ENCODE results near the gene FHIP2A.
"Not testable (repeated sequence)": the region's sequence is repeated elsewhere in the genome, so short reads cannot be mapped to it uniquely, and the experiment has no call there.

FHIP2A gene, protein sequence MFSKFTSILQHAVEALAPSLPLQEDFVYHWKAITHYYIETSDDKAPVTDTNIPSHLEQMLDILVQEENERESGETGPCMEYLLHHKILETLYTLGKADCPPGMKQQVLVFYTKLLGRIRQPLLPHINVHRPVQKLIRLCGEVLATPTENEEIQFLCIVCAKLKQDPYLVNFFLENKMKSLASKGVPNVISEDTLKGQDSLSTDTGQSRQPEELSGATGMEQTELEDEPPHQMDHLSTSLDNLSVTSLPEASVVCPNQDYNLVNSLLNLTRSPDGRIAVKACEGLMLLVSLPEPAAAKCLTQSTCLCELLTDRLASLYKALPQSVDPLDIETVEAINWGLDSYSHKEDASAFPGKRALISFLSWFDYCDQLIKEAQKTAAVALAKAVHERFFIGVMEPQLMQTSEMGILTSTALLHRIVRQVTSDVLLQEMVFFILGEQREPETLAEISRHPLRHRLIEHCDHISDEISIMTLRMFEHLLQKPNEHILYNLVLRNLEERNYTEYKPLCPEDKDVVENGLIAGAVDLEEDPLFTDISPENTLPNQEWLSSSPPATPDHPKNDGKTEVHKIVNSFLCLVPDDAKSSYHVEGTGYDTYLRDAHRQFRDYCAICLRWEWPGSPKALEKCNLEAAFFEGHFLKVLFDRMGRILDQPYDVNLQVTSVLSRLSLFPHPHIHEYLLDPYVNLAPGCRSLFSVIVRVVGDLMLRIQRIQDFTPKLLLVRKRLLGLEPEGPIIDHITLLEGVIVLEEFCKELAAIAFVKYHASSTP

GRCh38 chr10:114821293-114821914, at the start of gene FHIP2A:
TSS of gene FHIP2A (plus strand) at chr10:114821780. CDS start at chr10:114822079, 299 bp downstream.
- DNase-seq = peak; percentile 86

DNA sequence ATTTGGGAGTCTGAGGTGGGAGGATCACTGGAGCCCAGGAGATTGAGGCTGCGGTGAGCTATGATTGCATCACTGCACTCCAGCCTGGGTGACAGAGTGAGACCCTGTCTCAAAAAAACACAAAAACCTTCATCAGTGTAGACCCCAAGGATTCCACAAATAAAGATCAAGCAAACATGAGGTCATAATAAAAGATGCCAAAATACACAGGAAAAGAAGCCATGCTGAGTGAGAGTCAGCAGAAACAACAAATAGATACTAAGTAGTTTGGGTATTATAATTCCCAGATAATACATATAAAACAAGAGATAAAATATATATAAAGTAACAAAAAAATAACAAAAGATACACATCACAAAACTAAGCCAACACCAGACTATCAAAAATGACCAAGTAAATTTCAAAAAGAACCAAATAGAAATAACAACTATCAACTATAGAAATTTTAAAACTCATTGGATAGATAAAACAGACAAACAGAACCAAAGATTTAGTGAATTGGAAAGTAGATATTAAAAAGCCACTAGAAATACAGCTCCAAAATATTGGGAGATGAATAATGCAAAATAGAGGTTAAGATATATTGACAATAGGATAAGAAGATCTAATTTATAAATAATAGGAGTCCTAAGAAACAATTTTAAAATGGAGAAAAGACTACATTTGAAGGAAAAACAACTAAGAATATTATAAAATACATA, 48.9 kb upstream of the FHIP2A start:
- no peak for DNase-seq

DNA sequence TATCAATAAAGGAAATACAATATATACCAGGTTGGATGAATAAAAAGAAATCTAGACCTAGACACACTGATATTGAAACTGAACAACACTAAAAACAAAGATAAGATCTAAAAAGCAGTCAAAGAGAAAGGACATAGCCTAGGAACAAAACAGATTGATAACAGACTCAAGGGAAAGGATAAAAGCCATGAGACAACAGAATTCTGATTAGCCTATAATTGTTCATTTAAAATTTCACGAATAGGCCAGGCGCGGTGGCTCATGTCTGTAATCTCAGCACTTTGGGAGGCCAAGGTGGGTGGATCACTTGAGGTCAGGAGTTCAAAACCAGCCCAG, 48.4 kb upstream of the FHIP2A start:
- DNase-seq = no peak

- not testable (repeated sequence) for DNase-seq
These were observed 46.5 kb upstream of the FHIP2A start for GRCh38 chr10:114775082-114775481.

- DNase-seq = no peak
These were observed 44.2 kb upstream of the FHIP2A start for GRCh38 chr10:114777415-114777814.

GRCh38 chr10:114779803-114780576, 41.6 kb upstream of the FHIP2A start:
- no peak for DNase-seq

GRCh38 chr10:114780577-114781184, 40.9 kb upstream of the FHIP2A start:
- no peak for DNase-seq

DNA sequence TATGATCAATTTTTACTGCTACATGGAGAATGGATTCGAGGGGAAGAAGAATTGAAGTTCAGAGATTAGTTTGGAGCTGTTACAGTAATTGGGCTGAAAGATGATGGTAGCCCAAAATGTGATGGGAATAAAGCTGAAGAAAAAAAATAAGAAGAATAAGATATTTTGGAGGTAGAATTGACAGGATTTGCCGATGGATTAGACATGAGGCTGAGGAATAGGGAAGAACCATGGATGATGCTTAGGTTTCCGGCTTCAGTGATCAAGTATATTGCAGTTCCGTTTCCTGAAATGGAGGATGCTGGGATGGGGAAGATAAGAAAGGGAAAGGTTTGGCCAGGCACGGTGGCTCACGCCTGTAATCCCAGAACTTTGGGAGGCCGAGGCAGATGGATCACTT, 38.9 kb upstream of the FHIP2A start:
- no peak for DNase-seq

GRCh38 chr10:114783686-114784085, 37.9 kb upstream of the FHIP2A start:
- DNase-seq = no peak

DNA sequence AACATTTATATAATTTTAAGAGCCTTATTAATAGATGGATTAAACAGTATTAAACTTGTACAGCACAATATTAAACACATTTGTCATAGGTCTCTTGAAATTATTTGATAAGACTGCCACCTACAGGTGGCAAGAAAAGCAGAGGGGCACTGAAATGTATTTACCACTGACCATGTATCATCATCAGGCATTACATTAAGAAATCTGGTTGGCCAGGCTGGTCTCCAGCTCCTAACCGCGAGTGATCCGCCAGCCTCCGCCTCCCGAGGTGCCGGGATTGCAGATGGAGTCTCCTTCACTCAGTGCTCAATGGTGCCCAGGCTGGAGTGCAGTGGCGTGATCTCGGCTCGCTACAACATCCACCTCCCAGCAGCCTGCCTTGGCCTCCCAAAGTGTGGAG, 35.1 kb upstream of the FHIP2A start:
- not testable (repeated sequence) for DNase-seq

- not testable (repeated sequence) for DNase-seq
These were observed 34.4 kb upstream of the FHIP2A start for GRCh38 chr10:114787131-114787530.

DNA sequence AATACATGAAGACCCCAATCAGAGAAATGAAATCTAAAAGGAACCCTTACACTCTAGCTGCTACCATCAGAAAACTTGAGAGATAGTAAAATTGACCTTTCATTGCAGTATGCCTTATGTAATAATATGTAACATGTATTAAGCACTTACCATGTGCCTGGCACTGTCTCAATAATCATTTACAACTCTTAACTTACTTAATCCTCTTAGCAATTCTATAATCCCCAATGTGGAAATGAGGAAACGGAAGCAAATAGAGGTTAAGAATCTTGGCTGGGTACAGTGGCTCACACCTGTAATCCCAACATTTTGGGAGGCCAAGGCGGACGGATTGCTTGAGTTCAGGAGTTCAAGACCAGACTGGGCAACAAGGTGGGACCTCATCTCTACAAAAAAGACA, 29.8 kb upstream of the FHIP2A start:
- DNase-seq = no peak

DNA sequence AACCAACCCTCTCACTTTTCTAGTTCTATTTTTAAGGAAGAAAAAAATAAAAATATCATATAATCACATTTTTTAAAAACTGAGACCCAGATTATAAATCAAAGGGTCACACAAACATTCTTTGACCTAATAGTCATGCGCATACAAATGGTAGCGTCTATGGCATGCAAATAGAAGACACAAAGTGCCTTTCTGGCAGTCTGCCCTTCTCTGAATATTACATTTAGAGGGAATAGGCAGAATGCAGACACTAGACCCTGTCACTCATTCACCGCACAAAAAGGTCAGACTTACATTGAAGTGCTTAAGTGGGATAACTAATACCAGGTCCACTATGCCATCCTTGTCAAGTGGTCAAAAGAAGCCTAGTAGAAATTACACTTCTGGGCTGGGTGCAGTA, 26.5 kb upstream of the FHIP2A start:
- DNase-seq = no peak

DNA sequence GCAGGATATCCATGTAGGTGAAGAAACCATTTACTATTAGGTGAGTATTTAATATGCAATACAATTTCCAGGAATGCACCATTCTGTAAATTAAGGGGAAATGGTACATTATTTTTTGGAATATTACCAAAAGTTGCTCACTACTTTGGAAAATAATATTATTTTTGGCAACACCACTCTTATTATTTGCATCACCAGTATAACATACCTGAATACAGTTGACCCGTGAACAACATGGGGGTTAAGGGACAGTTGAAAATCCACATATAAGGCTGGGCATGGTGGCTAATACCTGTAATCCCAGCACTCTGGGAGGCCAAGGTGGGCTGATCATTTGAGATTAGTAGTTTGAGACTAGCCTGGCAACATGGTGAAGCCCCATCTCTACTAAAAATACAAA, 21.2 kb upstream of the FHIP2A start:
- no peak for DNase-seq

DNA sequence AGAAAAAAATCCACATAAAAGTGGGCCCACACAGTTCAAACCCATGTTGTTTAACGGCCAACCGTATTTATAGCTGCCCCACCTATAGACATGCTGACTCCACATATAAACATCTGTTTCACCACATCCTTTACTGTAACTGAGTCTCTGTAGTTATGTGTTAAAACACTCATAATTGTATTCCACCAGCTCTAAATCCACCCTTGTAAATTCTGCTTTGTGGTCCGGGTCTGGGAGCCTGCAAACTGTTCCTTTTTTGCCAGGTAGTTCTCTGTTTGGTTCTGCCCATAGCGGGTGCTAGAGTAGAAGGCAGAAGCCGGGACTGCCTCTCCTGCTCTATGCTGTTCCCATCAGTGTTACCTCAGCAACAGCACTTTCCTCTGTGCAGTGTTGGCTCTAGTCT, 20.2 kb upstream of the FHIP2A start:
- peak; percentile 28 for DNase-seq

GRCh38 chr10:114802177-114802576, 19.4 kb upstream of the FHIP2A start:
- DNase-seq = no peak

GRCh38 chr10:114806562-114807391, 14.8 kb upstream of the FHIP2A start:
- DNase-seq = no peak

DNA sequence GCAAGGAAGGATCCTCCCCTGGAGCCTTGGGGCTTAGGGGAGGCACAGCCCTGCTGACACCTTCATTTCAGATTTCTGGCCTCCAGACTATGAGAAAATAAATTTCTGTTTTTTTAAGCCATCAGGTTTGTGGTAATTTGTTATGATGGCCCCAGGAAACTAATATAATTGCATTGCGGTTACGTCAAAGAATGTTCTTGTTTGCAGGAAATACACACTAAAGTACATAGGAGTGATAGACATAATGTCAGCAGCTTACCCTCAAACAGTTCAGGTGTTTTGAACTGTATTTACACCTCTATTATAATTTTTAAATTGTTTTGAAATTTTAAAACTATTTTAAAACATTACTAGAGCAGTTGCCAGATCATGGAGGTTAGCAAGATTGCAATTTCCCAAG, 12.6 kb upstream of the FHIP2A start:
- no peak for DNase-seq

- DNase-seq = no peak
These were observed 10.7 kb upstream of the FHIP2A start for GRCh38 chr10:114810926-114811325.

DNA sequence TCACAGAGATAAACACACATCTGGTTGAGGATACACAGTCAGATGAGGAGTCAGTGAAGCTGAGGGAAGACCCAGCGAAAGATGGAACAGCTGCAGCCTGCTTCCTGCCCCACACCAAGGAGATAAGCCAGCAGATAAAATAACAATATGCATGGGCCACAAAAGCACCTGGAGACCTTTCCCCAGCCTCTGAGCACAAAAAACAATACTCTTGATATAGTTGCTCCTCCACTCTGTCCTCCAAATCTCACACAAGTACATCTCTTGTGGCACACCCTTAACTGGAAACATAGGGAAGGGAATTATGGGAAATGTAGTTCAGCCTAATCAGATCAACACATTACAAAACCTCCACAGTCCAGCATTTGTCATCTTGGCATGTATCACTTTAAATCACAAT, 9.7 kb upstream of the FHIP2A start:
- no peak for DNase-seq

DNA sequence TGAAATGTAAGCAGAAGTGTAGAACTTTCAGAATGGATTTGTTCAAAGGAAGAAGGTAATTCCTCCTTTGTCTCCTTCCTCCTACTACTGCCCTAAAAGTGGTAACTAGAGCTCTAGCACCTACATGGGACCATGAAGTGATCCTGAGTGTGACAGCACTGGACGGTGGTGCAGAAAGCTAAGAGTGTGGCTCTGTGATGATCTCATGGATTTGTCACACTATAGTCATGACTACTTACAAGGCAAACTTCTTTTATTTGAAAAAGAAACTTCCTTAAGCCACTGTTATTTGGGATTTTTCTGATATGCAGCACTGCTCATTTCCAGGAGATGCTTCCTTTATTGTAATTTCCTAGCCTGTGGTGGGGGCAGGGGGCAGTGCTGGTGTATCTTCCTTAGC, 5.8 kb upstream of the FHIP2A start:
- no peak for DNase-seq

Measured in femur (tissue), 1 donor.